GM23338 (cell line): ENCODE data around the gene PROC. TPM values are rescaled to one million over a fixed set of nuclear protein-coding genes. Genes with fewer than 3 reads are reported as not detected.

Experiments
- CREB1 ChIP-seq: fragments of 250-450 bp; sonication (Bioruptor Pico); IDR thresholded peaks from 2 replicates; pipeline ENCODE4 v1.5.0; 2020; ENCODE audit warnings: low read depth, mild to moderate bottlenecking, moderate library complexity
- CTCF ChIP-seq, 2 experiments: fragments of 200-600 bp in 1 of 2; sonication (generic) in 1 of 2; conservative IDR thresholded peaks; 2 replicates each; pipeline versions ENCODE4 v1.5.1 to v1.6.1; 2016 to 2017; ENCODE audit warnings: antibody characterized with exemption in 2 of 2, low read depth in 2 of 2, mild to moderate bottlenecking in 2 of 2, moderate library complexity in 1 of 2
- EZH2 ChIP-seq: fragments of 200-600 bp; sonication (generic); IDR thresholded peaks from one replicate; pipeline ENCODE4 v1.8.0; 2017; ENCODE audit warnings: antibody characterized with exemption, mild to moderate bottlenecking, low read depth; ENCODE audit not compliant: unreplicated experiment
- EZH2phosphoT487 ChIP-seq: fragments of 200-600 bp; sonication (generic); IDR thresholded peaks from one replicate; pipeline ENCODE4 v1.8.1; 2018; ENCODE audit warnings: antibody characterized with exemption; ENCODE audit not compliant: unreplicated experiment
- JUNB ChIP-seq: IDR thresholded peaks from one replicate; pipeline ENCODE4 v1.6.1; 2016; ENCODE audit warnings: antibody characterized with exemption; ENCODE audit not compliant: unreplicated experiment
- POLR2AphosphoS5 ChIP-seq: IDR thresholded peaks from 2 replicates; pipeline ENCODE4 v1.6.1; 2016; ENCODE audit warnings: antibody characterized with exemption, low read depth
- ZNF331 ChIP-seq: fragments of 250-450 bp; sonication (Bioruptor Pico); IDR thresholded peaks from 2 replicates; pipeline ENCODE4 v1.5.0; 2020; ENCODE audit warnings: low read depth, mild to moderate bottlenecking, moderate library complexity
- ZNF462 ChIP-seq: fragments of 250-450 bp; sonication (Bioruptor Pico); IDR thresholded peaks from 2 replicates; pipeline ENCODE4 v1.5.0; 2020; ENCODE audit warnings: mild to moderate bottlenecking, moderate library complexity
- polyA plus RNA-seq: library from polyadenylated mRNA; unstranded; fragments of >200 nt; fragmentation: Nextera tagmentation; extraction: Ambion mirVana; gene quantifications from 2 replicates; pipeline ENCODE4 v1.2.1, GENCODE V29; 2016
- total RNA-seq: library from RNA; depleted of rRNA; stranded (reverse); fragments of >200 nt; shearing (Covaris generic); gene quantifications from 2 replicates; pipeline ENCODE4 v1.2.3, GENCODE V29; 2014
- TF ChIP-seq, protein P1 (sequence below): IDR thresholded peaks from one replicate; pipeline ENCODE4 v1.6.1; 2018; ENCODE audit warnings: antibody characterized with exemption; ENCODE audit not compliant: unreplicated experiment

PROC gene
- total and polyA plus RNA-seq, 2 experiments from 2014 or later, result 1.7 to 2.4 TPM

- TF ChIP-seq ZNF462 (CRISPR knock-in tag), result no peak
- no peak for TF ChIP-seq CREB1 (CRISPR knock-in tag)
- no peak for TF ChIP-seq JUNB
- TF ChIP-seq POLR2AphosphoS5, result no peak
- TF ChIP-seq CTCF (conservative IDR thresholded peaks at IDR 0.05; ENCODE audit: low read depth in 2 of 2), result no peak
- TF ChIP-seq EZH2, result no peak
- TF ChIP-seq, protein P1, sequence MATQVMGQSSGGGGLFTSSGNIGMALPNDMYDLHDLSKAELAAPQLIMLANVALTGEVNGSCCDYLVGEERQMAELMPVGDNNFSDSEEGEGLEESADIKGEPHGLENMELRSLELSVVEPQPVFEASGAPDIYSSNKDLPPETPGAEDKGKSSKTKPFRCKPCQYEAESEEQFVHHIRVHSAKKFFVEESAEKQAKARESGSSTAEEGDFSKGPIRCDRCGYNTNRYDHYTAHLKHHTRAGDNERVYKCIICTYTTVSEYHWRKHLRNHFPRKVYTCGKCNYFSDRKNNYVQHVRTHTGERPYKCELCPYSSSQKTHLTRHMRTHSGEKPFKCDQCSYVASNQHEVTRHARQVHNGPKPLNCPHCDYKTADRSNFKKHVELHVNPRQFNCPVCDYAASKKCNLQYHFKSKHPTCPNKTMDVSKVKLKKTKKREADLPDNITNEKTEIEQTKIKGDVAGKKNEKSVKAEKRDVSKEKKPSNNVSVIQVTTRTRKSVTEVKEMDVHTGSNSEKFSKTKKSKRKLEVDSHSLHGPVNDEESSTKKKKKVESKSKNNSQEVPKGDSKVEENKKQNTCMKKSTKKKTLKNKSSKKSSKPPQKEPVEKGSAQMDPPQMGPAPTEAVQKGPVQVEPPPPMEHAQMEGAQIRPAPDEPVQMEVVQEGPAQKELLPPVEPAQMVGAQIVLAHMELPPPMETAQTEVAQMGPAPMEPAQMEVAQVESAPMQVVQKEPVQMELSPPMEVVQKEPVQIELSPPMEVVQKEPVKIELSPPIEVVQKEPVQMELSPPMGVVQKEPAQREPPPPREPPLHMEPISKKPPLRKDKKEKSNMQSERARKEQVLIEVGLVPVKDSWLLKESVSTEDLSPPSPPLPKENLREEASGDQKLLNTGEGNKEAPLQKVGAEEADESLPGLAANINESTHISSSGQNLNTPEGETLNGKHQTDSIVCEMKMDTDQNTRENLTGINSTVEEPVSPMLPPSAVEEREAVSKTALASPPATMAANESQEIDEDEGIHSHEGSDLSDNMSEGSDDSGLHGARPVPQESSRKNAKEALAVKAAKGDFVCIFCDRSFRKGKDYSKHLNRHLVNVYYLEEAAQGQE, result no peak
- TF ChIP-seq EZH2phosphoT487, result no peak
- TF ChIP-seq ZNF331, result no peak
These were observed 11.1 kb upstream of the PROC start (continued) for GRCh38 chr2:127407091-127407490.
